Keratinocyte (primary cell): ENCODE results near the gene SMLR1. TPM values are rescaled to one million over a fixed set of nuclear protein-coding genes. Genes with fewer than 3 reads are reported as not detected.

ENCODE experiments used
- DNase-seq: peaks from one replicate; pipeline ENCODE4 v3.0.0-alpha.2; 2011; ENCODE audit warnings: low read depth, missing footprints, low spot score
- FAIRE-seq: peaks from 2 replicates; lab custom pipeline; 2011; peaks lifted over from hg19 to GRCh38; lab: Jason Lieb, UNC
- H2AFZ ChIP-seq: 2 replicates; pipeline ENCODE4 v1.6.0; 2012; ENCODE audit warnings: low read length, control low read depth, inconsistent platforms; ENCODE audit not compliant: control insufficient read depth
- H3K27ac ChIP-seq: 2 replicates; pipeline ENCODE4 v1.5.1; 2011; ENCODE audit warnings: low read length; ENCODE audit not compliant: control insufficient read depth, insufficient read depth
- H3K27me3 ChIP-seq: 3 replicates; pipeline ENCODE4 v1.6.0; 2011; ENCODE audit warnings: low read length; ENCODE audit not compliant: control insufficient read depth, insufficient read depth; ENCODE audit errors: extremely low read depth
- H3K36me3 ChIP-seq, 2 experiments: 2 replicates in 1 of 2; 3 replicates in 1 of 2; pipeline ENCODE4 v1.5.1; 2011; ENCODE audit warnings: low read length in 2 of 2, mild to moderate bottlenecking in 1 of 2; ENCODE audit not compliant: control insufficient read depth in 2 of 2, insufficient read depth in 2 of 2; ENCODE audit errors: extremely low read depth in 1 of 2
- H3K4me1 ChIP-seq: 3 replicates; pipeline ENCODE4 v1.5.1; 2011; ENCODE audit warnings: low read length; ENCODE audit not compliant: control insufficient read depth, insufficient read depth; ENCODE audit errors: extremely low read depth
- H3K4me2 ChIP-seq: 3 replicates; pipeline ENCODE4 v1.6.0; 2011; ENCODE audit warnings: low read depth, low read length; ENCODE audit not compliant: control insufficient read depth, insufficient read depth; ENCODE audit errors: extremely low read depth
- H3K4me3 ChIP-seq, 3 experiments: fragments of 200-600 bp in 1 of 3; sonication (generic) in 1 of 3; 2 replicates in 2 of 3; 3 replicates in 1 of 3; pipeline ENCODE4 v1.5.1; 2011 to 2016; ENCODE audit warnings: low read length in 3 of 3, mild to moderate bottlenecking in 3 of 3, control low read depth in 2 of 3, inconsistent platforms in 1 of 3, low read depth in 1 of 3, mixed read lengths in 1 of 3, mixed run types in 1 of 3, moderate library complexity in 1 of 3; ENCODE audit not compliant: control insufficient read depth in 2 of 3, insufficient read depth in 2 of 3; ENCODE audit errors: extremely low read depth in 1 of 3
- H3K79me2 ChIP-seq: 2 replicates; pipeline ENCODE4 v1.6.0; 2012; ENCODE audit warnings: low read length; ENCODE audit not compliant: control insufficient read depth, insufficient read depth
- H3K9ac ChIP-seq: 3 replicates; pipeline ENCODE4 v1.6.0; 2011; ENCODE audit warnings: low read length; ENCODE audit not compliant: control insufficient read depth, insufficient read depth; ENCODE audit errors: extremely low read depth
- H3K9me1 ChIP-seq: 3 replicates; pipeline ENCODE4 v1.6.0; 2011; ENCODE audit warnings: low read length; ENCODE audit not compliant: control insufficient read depth, insufficient read depth; ENCODE audit errors: extremely low read depth
- H3K9me3 ChIP-seq: 2 replicates; pipeline ENCODE4 v1.5.1; 2012; ENCODE audit warnings: low read depth, low read length; ENCODE audit not compliant: control insufficient read depth
- H4K20me1 ChIP-seq: 3 replicates; pipeline ENCODE4 v1.6.0; 2011; ENCODE audit warnings: low read length; ENCODE audit not compliant: control insufficient read depth, insufficient read depth; ENCODE audit errors: extremely low read depth
- EZH2 ChIP-seq: IDR thresholded peaks from one replicate; pipeline ENCODE4 v1.6.1; 2012; ENCODE audit warnings: inconsistent platforms, mild to moderate bottlenecking, low read length, moderate library complexity
- dilution Hi-C: fragments of 300-500 bp; cut with MboI; formaldehyde crosslinking; loops from one replicate; pipeline ENCODE4 v1.7.0; 2020; ENCODE audit warnings: low sequenced_read_pairs; ENCODE audit not compliant: extremely low pct_ligation_motif_present
- polyA plus RNA-seq, 5 experiments: library from polyadenylated mRNA; depleted of rRNA in 3 of 5; stranded (reverse) in 3 of 5; stranded (forward) in 1 of 5; unstranded in 1 of 5; fragments of >200 nt; gene quantifications; 1 replicate in 1 of 5; 2 replicates in 3 of 5; 3 replicates in 1 of 5; pipeline versions ENCODE4 v1.2.1 to v1.2.3, GENCODE V29; 2011 to 2012; ENCODE audit warnings: missing spikeins in 2 of 5, low read depth in 1 of 5, low replicate concordance in 1 of 5
- TF ChIP-seq, protein P1 (sequence below), 3 experiments: IDR thresholded peaks in 1 of 3; conservative IDR thresholded peaks in 1 of 3; optimal IDR thresholded peaks in 1 of 3; 2 replicates in 2 of 3; 3 replicates in 1 of 3; pipeline versions ENCODE3 to v1.5.1; 2011; ENCODE audit warnings: low read length in 3 of 3, mild to moderate bottlenecking in 3 of 3, moderate library complexity in 2 of 3, control low read depth in 1 of 3, inconsistent platforms in 1 of 3; ENCODE audit not compliant: insufficient read depth in 2 of 3; ENCODE audit errors: extremely low read depth in 1 of 3

Gene SMLR1
- polyA plus RNA-seq, 1 donor (not counting 4 experiments of a cell fraction or from before 2014, with no cell fraction given) = not detected

DNA sequence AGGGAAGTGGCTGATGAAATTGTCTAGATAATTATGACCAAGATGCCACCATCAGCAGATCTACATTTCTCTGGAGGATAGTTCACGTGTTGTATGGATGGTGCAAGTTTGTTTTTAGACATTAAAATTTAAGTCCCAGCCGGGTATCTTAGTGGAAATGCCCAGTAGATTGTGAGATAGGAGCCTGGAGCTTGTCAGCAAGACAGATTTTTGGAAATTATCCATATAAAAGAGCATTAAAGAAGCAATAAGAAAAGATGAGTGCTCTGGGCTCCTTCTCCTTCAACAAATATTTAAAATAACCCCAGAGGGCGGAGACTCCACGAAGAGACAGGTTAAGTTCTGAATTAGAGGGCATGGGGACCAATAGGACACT lies 47.6 kb upstream of the SMLR1 start:
- dilution Hi-C loops = no loop called here
- DNase-seq = no peak
- H3K9ac ChIP-seq = no peak overlapping the region

DNA sequence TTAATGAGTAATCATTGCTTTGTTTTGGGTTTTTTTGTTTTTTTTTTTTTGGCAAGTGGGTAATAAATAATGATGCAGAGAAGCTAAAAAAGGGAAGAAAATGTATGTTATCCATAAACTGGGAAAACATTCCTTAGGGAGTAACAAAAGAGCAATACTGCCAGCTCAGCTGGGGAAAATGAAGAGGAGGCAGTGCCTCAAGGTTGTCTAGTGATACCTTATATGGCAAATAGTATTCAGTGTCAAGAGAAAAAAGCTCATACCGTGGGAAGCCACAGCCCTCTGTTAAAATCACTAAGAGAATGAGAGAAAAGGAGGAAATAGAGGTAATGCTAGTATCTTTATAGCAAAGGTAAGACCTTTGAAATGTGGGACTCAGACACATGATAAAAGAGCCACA lies 47.1 kb upstream of the SMLR1 start:
- H3K4me2 ChIP-seq = no peak overlapping the region
- no peak for FAIRE-seq
- dilution Hi-C loops = no loop called here
- H3K36me3 ChIP-seq = no peaks in the 10 kb centered on the region
- H3K27ac ChIP-seq = no peak overlapping the region
- no peak overlapping the region for H3K9ac ChIP-seq
- no peaks in the 10 kb centered on the region for H3K4me1 ChIP-seq
- H4K20me1 ChIP-seq = no peaks in the 10 kb centered on the region
- no peaks in the 10 kb centered on the region for H3K79me2 ChIP-seq
- DNase-seq = no peak
- H3K9me1 ChIP-seq = no peaks in the 10 kb centered on the region
- H3K27me3 ChIP-seq = no peaks in the 10 kb centered on the region
- H3K4me3 ChIP-seq = no peak overlapping the region
- TF ChIP-seq, protein P1, sequence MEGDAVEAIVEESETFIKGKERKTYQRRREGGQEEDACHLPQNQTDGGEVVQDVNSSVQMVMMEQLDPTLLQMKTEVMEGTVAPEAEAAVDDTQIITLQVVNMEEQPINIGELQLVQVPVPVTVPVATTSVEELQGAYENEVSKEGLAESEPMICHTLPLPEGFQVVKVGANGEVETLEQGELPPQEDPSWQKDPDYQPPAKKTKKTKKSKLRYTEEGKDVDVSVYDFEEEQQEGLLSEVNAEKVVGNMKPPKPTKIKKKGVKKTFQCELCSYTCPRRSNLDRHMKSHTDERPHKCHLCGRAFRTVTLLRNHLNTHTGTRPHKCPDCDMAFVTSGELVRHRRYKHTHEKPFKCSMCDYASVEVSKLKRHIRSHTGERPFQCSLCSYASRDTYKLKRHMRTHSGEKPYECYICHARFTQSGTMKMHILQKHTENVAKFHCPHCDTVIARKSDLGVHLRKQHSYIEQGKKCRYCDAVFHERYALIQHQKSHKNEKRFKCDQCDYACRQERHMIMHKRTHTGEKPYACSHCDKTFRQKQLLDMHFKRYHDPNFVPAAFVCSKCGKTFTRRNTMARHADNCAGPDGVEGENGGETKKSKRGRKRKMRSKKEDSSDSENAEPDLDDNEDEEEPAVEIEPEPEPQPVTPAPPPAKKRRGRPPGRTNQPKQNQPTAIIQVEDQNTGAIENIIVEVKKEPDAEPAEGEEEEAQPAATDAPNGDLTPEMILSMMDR (optimal IDR thresholded peaks at IDR 0.05 in 1 of 3, IDR thresholded peaks at IDR 0.05 in 1 of 3, conservative IDR thresholded peaks at IDR 0.05 in 1 of 3; ENCODE audit: extremely low read depth in 1 of 3, insufficient read depth in 2 of 3, low read length in 3 of 3) = no peak
- TF ChIP-seq EZH2 = no peak
- no peak overlapping the region for H2AFZ ChIP-seq
- no peaks in the 10 kb centered on the region for H3K9me3 ChIP-seq

More for the DNA sequence above, 47.6 kb upstream of the SMLR1 start:
- Histone ChIP-seq H3K4me3 (no peak overlapping the region), H3K27me3 (no peaks in the 10 kb centered on the region), H4K20me1 (no peaks in the 10 kb centered on the region), H3K27ac (no peak overlapping the region), H3K9me3 (no peaks in the 10 kb centered on the region), H3K4me2 (no peak overlapping the region), H3K36me3 (no peaks in the 10 kb centered on the region), H3K4me1 (no peaks in the 10 kb centered on the region), H2AFZ (no peak overlapping the region), H3K9me1 (no peaks in the 10 kb centered on the region), H3K79me2 (no peaks in the 10 kb centered on the region)
- no peak for TF ChIP-seq EZH2
- TF ChIP-seq, protein P1 (optimal IDR thresholded peaks at IDR 0.05 in 1 of 3, IDR thresholded peaks at IDR 0.05 in 1 of 3, conservative IDR thresholded peaks at IDR 0.05 in 1 of 3; ENCODE audit: extremely low read depth in 1 of 3, insufficient read depth in 2 of 3, low read length in 3 of 3) = no peak
- no peak for FAIRE-seq
